Suprapubic skin (tissue), 3 donors: ENCODE measurements around the gene CMPK1.

ENCODE experiments used
- CTCF ChIP-seq, 2 donors: fragments of 200-600 bp in 1 of 2; fragments of 450-650 bp in 1 of 2; sonication (generic) in 1 of 2; IDR thresholded peaks; one replicate each; pipeline ENCODE4 v1.5.1; 2016 to 2019; ENCODE audit warnings: antibody characterized with exemption in 2 of 2, mild to moderate bottlenecking in 1 of 2, moderate library complexity in 1 of 2
- EP300 ChIP-seq: sonication (generic); formaldehyde crosslinking; IDR thresholded peaks from one replicate; pipeline ENCODE4 v1.6.1; 2017; ENCODE audit warnings: antibody characterized with exemption
- POLR2A ChIP-seq, 2 donors: fragments of 450-650 bp; IDR thresholded peaks; one replicate each; pipeline ENCODE4 v1.6.1; 2017; ENCODE audit warnings: antibody characterized with exemption in 2 of 2, mild to moderate bottlenecking in 2 of 2, moderate library complexity in 2 of 2

GRCh38 chr1:47402591-47402990 is 69.0 kb downstream of the CMPK1 start:
- no peak for TF ChIP-seq CTCF (IDR thresholded peaks at IDR 0.05)
- TF ChIP-seq POLR2A (IDR thresholded peaks at IDR 0.05) = no peak
- no peak for TF ChIP-seq EP300
